D721Med (cell line): Measurements from ENCODE around the gene ZNF761.
"Not testable (repeated sequence)": the region's sequence is repeated elsewhere in the genome, so short reads cannot be mapped to it uniquely, and the experiment has no call there.

ENCODE experiments used
- DNase-seq: peaks from one replicate; pipeline ENCODE4 v3.0.0; 2011; ENCODE audit warnings: low spot score; ENCODE audit not compliant: insufficient read length
- FAIRE-seq: peaks from 2 replicates; lab custom pipeline; 2011; peaks lifted over from hg19 to GRCh38; lab: Jason Lieb, UNC
- CTCF ChIP-seq: IDR thresholded peaks from 2 replicates; pipeline ENCODE4 v1.5.1; 2012; ENCODE audit warnings: mild to moderate bottlenecking, control low read depth; ENCODE audit not compliant: insufficient read depth; ENCODE audit errors: missing control alignments

ZNF761 gene

GRCh38 chr19:53492153-53492552 lies 60.4 kb downstream of the ZNF761 start:
- no peak for DNase-seq
- no peak for TF ChIP-seq CTCF
- no peak for FAIRE-seq

GRCh38 chr19:53497311-53498023 lies 65.7 kb downstream of the ZNF761 start:
- DNase-seq, FAIRE-seq: not testable (repeated sequence)

GRCh38 chr19:53498024-53498395 lies 66.2 kb downstream of the ZNF761 start:
- not testable (repeated sequence) for DNase-seq, FAIRE-seq

- FAIRE-seq, DNase-seq: not testable (repeated sequence)
Measured at GRCh38 chr19:53503151-53503550, 71.4 kb downstream of the ZNF761 start.

GRCh38 chr19:53503671-53504364 lies 72.0 kb downstream of the ZNF761 start:
- not testable (repeated sequence) for FAIRE-seq, DNase-seq

GRCh38 chr19:53504365-53504703 lies 72.5 kb downstream of the ZNF761 start:
- peak; percentile 26 for TF ChIP-seq CTCF
- peak; percentile 63 for FAIRE-seq
- DNase-seq: not testable (repeated sequence)

GRCh38 chr19:53504885-53505284 lies 73.1 kb downstream of the ZNF761 start:
- DNase-seq (no peak), FAIRE-seq (no peak)
- TF ChIP-seq CTCF: no peak

- DNase-seq (no peak), FAIRE-seq (no peak)
- TF ChIP-seq CTCF: no peak
Measured at GRCh38 chr19:53506728-53507127, 74.9 kb downstream of the ZNF761 start.
